ENCODE measurements around the gene GTF3C2. TPM values are rescaled to one million over a fixed set of nuclear protein-coding genes. Genes with fewer than 3 reads are reported as not detected.

GTF3C2 gene
- total and polyA plus RNA-seq, 2 of the 13 experiments (the other 11 are each of a cell fraction or from before 2014, with no cell fraction given), result 77.5 to 130 TPM

DNA sequence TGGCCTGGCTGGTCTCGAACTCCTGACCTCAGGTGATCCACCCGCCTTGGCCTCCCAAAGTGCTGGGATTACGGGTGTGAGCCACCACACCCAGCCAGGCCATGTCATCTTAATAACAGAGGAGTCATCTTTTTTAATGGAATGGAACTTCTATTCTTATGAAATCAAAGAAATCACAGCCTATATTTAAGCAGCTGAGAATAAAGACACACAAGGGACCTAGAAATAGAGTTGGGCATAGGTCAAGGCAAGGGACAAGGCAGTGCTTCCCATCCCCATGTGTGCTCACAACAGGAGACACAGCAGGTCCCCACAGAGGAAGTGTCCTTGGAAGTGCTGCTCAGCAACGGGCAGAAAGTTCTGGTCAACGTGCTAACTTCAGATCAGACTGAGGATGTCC is 17.0 kb upstream of the GTF3C2 start:
- Histone ChIP-seq H3K9ac (ENCODE audit: insufficient read depth, low read depth, low read length) (no peak overlapping the region), H4K20me1 (ENCODE audit: insufficient read depth, low read length) (peaks cover 3% of the 10 kb centered on the region), H3K4me2 (ENCODE audit: low read depth, low read length) (no peak overlapping the region), H3K4me3 (replicated peaks in 1 of 3; ENCODE audit: insufficient read depth in 1 of 3, low read depth in 2 of 3, low read length in 3 of 3) (no peak overlapping the region), H3K4me1 (ENCODE audit: insufficient read depth, low read length) (peaks cover 33% of the 10 kb centered on the region), H3K9me3 (ENCODE audit: low read length) (no peaks in the 10 kb centered on the region), H3K36me3 (replicated peaks in 1 of 2; ENCODE audit: control insufficient read depth in 1 of 2, insufficient read depth in 2 of 2, low read length in 2 of 2) (peaks cover 33 to 64% of the 10 kb centered on the region in 2 experiments), H3K27ac (ENCODE audit: extremely low read length, insufficient read depth, low read length) (no peak overlapping the region), H3K27me3 (ENCODE audit: control insufficient read depth in 1 of 2, insufficient read depth in 2 of 2, low read length in 2 of 2) (no peaks in the 10 kb centered on the region; a peak in 1 of 5 replicates), H2AFZ (ENCODE audit: low read length) (no peak overlapping the region), H3K79me2 (ENCODE audit: insufficient read depth, low read length) (peaks cover 44% of the 10 kb centered on the region)
- ChIA-PET CTCF (ENCODE audit: low intra/inter-chr PET ratio, low total read pairs) (no interaction called here), POLR2A (interaction anchor here (1.1 to 2.2 kb wide), 2 partner anchors 9 to 20 kb away, joined by 4 to 12 read pairs; no protein-coding TSS in a partner anchor)
- FAIRE-seq, result no peak
- no TSS peak for BruUV-seq (replicated peaks)
- in situ Hi-C loops (cut with HindIII; ENCODE audit: extremely low pct_ligation_motif_present, low pct_unique_long_range_greater_than_20kb) (loop anchor here (5.0 kb wide), 1 partner anchor 51 kb away; the partner anchor contains the start of gene MPV17), intact Hi-C loops (cut with micrococcal nuclease; ENCODE audit: unreplicated experiment) (loop anchor here (10.0 kb wide), 1 partner anchor 119 kb away; no protein-coding TSS in a partner anchor)
- no peak for TF ChIP-seq ZNF850 (CRISPR knock-in tag; conservative IDR thresholded peaks at IDR 0.05)
- TF ChIP-seq RAD21 (CRISPR knock-in tag; IDR thresholded peaks at IDR 0.05), result no peak
- no peak for TF ChIP-seq ZNF891 (CRISPR knock-in tag; IDR thresholded peaks at IDR 0.05)
- TF ChIP-seq, protein P1, sequence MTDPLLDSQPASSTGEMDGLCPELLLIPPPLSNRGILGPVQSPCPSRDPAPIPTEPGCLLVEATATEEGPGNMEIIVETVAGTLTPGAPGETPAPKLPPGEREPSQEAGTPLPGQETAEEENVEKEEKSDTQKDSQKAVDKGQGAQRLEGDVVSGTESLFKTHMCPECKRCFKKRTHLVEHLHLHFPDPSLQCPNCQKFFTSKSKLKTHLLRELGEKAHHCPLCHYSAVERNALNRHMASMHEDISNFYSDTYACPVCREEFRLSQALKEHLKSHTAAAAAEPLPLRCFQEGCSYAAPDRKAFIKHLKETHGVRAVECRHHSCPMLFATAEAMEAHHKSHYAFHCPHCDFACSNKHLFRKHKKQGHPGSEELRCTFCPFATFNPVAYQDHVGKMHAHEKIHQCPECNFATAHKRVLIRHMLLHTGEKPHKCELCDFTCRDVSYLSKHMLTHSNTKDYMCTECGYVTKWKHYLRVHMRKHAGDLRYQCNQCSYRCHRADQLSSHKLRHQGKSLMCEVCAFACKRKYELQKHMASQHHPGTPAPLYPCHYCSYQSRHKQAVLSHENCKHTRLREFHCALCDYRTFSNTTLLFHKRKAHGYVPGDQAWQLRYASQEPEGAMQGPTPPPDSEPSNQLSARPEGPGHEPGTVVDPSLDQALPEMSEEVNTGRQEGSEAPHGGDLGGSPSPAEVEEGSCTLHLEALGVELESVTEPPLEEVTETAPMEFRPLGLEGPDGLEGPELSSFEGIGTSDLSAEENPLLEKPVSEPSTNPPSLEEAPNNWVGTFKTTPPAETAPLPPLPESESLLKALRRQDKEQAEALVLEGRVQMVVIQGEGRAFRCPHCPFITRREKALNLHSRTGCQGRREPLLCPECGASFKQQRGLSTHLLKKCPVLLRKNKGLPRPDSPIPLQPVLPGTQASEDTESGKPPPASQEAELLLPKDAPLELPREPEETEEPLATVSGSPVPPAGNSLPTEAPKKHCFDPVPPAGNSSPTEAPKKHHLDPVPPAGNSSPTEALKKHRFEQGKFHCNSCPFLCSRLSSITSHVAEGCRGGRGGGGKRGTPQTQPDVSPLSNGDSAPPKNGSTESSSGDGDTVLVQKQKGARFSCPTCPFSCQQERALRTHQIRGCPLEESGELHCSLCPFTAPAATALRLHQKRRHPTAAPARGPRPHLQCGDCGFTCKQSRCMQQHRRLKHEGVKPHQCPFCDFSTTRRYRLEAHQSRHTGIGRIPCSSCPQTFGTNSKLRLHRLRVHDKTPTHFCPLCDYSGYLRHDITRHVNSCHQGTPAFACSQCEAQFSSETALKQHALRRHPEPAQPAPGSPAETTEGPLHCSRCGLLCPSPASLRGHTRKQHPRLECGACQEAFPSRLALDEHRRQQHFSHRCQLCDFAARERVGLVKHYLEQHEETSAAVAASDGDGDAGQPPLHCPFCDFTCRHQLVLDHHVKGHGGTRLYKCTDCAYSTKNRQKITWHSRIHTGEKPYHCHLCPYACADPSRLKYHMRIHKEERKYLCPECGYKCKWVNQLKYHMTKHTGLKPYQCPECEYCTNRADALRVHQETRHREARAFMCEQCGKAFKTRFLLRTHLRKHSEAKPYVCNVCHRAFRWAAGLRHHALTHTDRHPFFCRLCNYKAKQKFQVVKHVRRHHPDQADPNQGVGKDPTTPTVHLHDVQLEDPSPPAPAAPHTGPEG (CRISPR knock-in tag; IDR thresholded peaks at IDR 0.05), result no peak
- ATAC-seq, result no peak
- no peak for DNase-seq (ENCODE audit: low spot score)
- 89% methylated on average over 5 of the region's 5 CpGs for WGBS (ENCODE audit: low lambda C conversion rate)
